A549 treated with CpdA at 1 μM for 4 hours (cell line): ENCODE results near the gene TSSK3. TPM values are rescaled to one million over a fixed set of nuclear protein-coding genes. Genes with fewer than 3 reads are reported as not detected.

Experiments used
- total RNA-seq: library from RNA; stranded (reverse); fragments of 200-300 nt; extraction: Qiagen RNA extraction; gene quantifications from 5 replicates; pipeline ENCODE4 v1.2.3, GENCODE V29; 2022; ENCODE audit warnings: low read depth

Gene TSSK3, protein sequence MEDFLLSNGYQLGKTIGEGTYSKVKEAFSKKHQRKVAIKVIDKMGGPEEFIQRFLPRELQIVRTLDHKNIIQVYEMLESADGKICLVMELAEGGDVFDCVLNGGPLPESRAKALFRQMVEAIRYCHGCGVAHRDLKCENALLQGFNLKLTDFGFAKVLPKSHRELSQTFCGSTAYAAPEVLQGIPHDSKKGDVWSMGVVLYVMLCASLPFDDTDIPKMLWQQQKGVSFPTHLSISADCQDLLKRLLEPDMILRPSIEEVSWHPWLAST
- total RNA-seq = 0.07 TPM in 1 of 5 replicates, not detected in the others

DNA sequence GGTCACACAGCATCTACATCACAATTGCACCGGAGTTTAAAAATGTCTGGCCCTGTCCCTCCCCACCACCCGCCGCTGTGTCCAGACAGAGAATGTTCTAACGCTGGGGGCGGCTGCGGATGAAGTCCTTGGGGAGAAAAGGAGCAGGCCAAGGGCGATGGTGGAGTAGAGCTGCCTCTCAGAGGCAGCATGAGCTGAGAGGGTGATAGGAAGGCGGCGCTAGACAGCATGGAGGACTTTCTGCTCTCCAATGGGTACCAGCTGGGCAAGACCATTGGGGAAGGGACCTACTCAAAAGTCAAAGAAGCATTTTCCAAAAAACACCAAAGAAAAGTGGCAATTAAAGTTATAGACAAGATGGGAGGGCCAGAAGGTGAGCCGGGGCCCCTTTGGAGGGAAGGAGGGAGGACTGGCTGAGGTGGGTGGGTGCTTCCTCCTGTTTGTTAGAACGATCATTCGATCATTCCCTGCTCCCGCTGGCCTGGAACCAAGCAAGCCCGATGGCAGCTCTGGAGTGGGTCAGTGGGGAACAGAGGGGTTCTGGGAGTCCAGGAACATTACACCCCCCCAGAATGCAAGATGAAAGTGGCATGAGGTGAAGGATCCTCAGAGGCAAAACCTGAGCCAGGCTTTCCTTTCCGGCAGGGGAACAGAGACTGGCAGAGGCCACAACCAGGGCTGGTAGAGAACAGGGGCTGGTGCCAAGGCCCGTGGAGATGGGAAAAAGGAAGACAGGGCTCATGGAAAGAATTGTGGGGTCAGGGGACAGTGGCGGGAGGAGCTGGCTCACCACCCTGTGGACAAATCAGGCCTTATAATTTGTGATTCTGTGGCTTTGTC, at the start of gene TSSK3, which contains the start of gene FAM229A:
Gene TSSK3 (plus strand): TSS at position 66 of the 840 bp plus-strand sequence. CDS start 163 bp downstream, at position 229.
Gene FAM229A (minus strand): TSS at position 12 of the 840 bp plus-strand sequence. CDS start 394 bp downstream, outside the sequence.

DNA sequence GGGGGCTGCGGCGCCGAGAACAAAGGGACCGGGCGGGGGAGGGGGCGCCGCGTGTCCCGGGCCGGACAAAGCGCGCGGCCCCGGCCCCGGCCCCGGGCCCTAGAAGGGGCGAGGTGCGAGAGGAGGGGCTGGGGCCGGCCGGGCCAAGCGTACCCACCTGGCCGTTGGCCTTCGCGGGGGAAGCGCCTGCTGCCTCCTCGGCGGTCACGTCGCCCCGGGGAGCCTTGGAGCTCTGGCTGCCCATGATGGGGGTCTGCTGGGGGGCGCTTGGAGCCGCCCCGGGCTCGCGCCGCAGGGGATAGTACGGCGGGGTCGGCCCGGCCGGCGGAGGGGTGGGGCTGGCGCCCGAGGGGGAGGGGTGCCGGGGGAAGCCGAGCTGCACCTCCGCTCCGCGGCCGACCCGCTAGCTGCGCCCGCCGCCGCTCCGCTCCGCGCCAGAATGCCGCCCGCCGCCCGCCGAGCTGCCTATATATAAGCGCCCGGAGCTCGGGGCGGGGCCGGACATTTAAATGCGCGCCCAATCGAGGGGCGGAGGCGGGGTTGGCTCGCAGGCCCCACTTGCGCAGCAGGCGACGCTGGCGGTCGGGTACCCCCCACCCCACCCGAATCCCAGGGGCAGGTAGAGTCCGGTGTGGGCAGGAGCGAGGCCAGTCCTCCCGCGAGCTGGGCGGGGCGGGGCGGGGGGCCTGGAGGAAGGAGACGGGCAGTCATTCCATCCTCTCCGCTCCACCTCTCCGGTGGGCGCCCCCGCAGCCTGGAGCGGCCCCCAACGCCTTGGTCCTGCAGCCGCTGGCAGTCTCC, 26.3 kb upstream of the TSSK3 start, which contains the start of gene MARCKSL1:
Gene MARCKSL1 (minus strand): TSS at position 444 of the 801 bp plus-strand sequence. CDS start 200 bp downstream, at position 244.

DNA sequence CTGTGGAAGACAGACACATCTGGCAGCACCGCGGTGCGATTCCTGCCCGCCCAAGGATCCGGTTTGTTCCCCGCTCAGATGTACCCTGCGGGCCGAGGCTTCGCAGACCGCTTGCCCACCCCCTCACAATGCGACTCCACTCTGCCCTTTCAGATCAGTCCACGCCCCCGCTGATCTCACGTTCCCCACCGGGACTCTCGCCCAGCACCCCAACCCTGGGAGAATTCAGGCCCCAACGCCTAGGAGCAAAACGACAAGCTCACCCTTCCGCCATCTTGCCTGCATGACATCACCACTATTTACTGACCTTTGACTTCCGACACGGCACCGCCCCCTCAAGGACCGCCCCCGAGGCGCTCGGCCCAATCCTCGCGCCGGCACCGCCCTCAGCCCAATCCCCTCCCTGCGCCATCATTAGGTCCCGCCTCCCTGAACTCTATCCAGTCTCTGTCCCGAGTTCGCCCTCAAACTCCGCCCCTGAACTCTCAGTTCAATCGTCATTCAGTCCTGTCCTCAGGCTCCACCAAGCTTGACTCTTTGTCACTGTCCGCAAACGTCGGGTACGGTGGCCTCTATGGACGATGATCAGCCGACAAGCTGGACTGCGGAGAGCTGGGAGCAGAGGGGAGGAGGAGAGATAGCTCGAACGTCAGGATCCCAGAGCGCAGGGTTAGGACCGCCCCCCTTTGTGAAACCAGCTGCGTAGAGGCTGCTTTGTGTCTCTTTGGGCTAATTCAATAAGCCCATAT, 32.0 kb downstream of the TSSK3 start, which contains the start of gene BSDC1:
Gene BSDC1 (minus strand): TSS at position 301 of the 749 bp plus-strand sequence. CDS start 27 bp downstream, at position 274.

Other genes starting within 250 kb of the TSSK3 start
- 27.5 to 33.0 TPM (median 29.5 TPM) in 5 replicates for gene TXLNA, start 182.9 kb upstream of the TSSK3 start, total RNA-seq
- gene CCDC28B, start 161.9 kb upstream of the TSSK3 start, total RNA-seq = 1.9 to 2.6 TPM (median 2.2 TPM) in 5 replicates
- gene IQCC, start 156.9 kb upstream of the TSSK3 start, total RNA-seq = 1.6 to 2.6 TPM (median 2.3 TPM) in 5 replicates
- not detected in 5 replicates for gene DCDC2B, start 153.4 kb upstream of the TSSK3 start, total RNA-seq
- 8.8 to 10.4 TPM (median 9.5 TPM) in 5 replicates for gene TMEM234, start 140.2 kb upstream of the TSSK3 start, total RNA-seq
- gene EIF3I, start 140.1 kb upstream of the TSSK3 start, total RNA-seq = 268 to 302 TPM (median 287 TPM) in 5 replicates
- 0.55 to 1.0 TPM (median 0.80 TPM) in 5 replicates for gene FAM167B, start 115.3 kb upstream of the TSSK3 start, total RNA-seq
- gene LCK, start 111.3 kb upstream of the TSSK3 start, total RNA-seq = 0.03 TPM in 1 of 5 replicates, not detected in the others
- 57.7 to 61.8 TPM (median 59.8 TPM) in 5 replicates for gene HDAC1, start 70.5 kb upstream of the TSSK3 start, total RNA-seq
- gene MARCKSL1, start 26.3 kb upstream of the TSSK3 start, total RNA-seq = 62.0 to 76.8 TPM (median 74.0 TPM) in 5 replicates
- 2.9 to 5.4 TPM (median 3.8 TPM) in 5 replicates for gene FAM229A, start 54 bp upstream of the TSSK3 start, total RNA-seq
- 19.5 to 22.6 TPM (median 22.2 TPM) in 5 replicates for gene BSDC1, start 31.9 kb downstream of the TSSK3 start, total RNA-seq
- under 0.01 to 0.01 TPM (median 0.01 TPM) in 4 of 5 replicates, not detected in the other for gene ZBTB8B, start 102.5 kb downstream of the TSSK3 start, total RNA-seq
- gene ZBTB8A, start 176.9 kb downstream of the TSSK3 start, total RNA-seq = 2.9 to 3.9 TPM (median 3.4 TPM) in 5 replicates